ENCODE measurements around the gene DOCK9. TPM values are rescaled to one million over a fixed set of nuclear protein-coding genes. Genes with fewer than 3 reads are reported as not detected.
A peak's percentile ranks its signal among the peaks of the same experiment; 100 is the strongest.
"Not testable (repeated sequence)": the region's sequence is repeated elsewhere in the genome, so short reads cannot be mapped to it uniquely, and the experiment has no call there.

Gene DOCK9
- total RNA-seq, 2 experiments from 2014 or later: 129 to 132 TPM

DNA sequence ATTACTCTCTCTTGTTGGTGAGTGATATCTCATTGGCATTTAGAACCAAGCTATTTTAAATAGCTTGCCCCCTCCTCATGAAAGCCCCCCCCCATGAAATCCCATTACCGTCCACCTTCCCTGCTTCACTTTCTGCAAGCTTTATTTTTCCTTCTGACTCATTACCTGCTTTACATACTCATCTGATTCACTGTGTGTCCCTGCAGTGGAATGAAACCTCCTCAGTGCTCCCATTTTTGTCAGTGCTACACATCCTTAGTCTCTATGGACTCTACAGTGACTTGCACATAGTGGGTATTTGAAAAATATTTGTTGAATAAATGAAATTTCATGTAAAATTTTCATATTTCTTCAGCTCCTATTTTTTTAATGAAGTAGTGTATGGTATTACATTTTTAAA lies 62.3 kb downstream of the DOCK9 start:
- DNase-seq: no peak
- ChIA-PET POLR2A (no interaction called here), CTCF (interaction anchor here (1.0 to 1.1 kb wide), 2 partner anchors 19 to 354 kb away, joined by 3 read pairs; no protein-coding TSS in a partner anchor)
- no peaks in the 10 kb centered on the region for H3K27me3 Mint-ChIP-seq
- peaks cover 61% of the 10 kb centered on the region for H3K36me3 Mint-ChIP-seq (ENCODE audit: low read depth)
- peaks cover 2% of the 10 kb centered on the region for H3K9me3 Mint-ChIP-seq
- H3K27ac Mint-ChIP-seq: no peak overlapping the region
- H3K4me1 Mint-ChIP-seq: peaks cover 48% of the 10 kb centered on the region
- H3K4me3 Mint-ChIP-seq: no peak overlapping the region

DNA sequence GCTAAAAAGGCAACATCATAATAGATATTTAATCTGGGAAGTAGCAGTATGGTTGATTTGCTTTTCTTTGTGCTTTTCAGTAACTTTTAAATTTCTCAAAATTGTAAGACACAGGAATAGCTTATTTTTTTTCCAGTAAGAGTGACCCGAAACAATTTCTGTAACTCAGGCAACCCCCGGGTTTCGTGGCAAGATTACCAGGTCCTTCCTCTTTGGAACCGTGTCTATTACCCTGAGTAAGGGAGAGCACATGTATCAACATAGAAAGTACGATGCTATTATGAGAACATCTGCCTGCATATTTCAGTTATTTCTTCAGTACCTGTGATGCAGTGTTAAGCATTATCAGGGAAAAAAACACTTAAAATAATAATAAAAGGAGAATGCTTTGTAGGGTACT lies 64.1 kb downstream of the DOCK9 start:
- H3K4me3 Mint-ChIP-seq: no peak overlapping the region
- peaks cover 56% of the 10 kb centered on the region for H3K36me3 Mint-ChIP-seq (ENCODE audit: low read depth)
- no peak overlapping the region for H3K27ac Mint-ChIP-seq
- no peaks in the 10 kb centered on the region for H3K27me3 Mint-ChIP-seq
- H3K9me3 Mint-ChIP-seq: no peaks in the 10 kb centered on the region
- CTCF ChIA-PET: interaction anchor here (1.4 to 2.0 kb wide), 2 partner anchors 9 to 13 kb away, joined by 4 to 5 read pairs; no protein-coding TSS in a partner anchor
- DNase-seq: no peak
- peaks cover 49% of the 10 kb centered on the region for H3K4me1 Mint-ChIP-seq
- POLR2A ChIA-PET: no interaction called here

DNA sequence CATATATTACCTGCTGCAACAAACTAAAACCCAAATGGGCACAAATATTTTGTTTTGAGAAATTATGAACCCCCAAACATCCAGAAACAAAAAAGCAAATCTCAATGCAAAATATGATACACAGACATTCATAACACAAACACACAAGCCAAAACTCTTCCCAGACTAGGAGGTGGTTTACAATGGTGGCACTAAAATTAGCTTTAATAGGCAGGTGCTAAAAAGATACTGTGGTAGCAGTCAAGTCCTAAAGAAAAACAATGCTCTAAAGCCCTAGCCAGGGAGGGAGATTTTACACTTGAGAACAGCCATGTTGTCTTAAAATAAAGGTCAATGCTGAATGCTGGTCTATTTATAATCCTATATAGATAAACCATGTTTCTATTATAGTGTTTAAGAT lies 65.0 kb downstream of the DOCK9 start:
- Mint-ChIP-seq H3K36me3 (ENCODE audit: low read depth) (peaks cover 50% of the 10 kb centered on the region), H3K27ac (no peak overlapping the region), H3K27me3 (no peaks in the 10 kb centered on the region), H3K9me3 (no peaks in the 10 kb centered on the region), H3K4me1 (peaks cover 43% of the 10 kb centered on the region), H3K4me3 (no peak overlapping the region)
- DNase-seq: no peak
- POLR2A ChIA-PET: no interaction called here
- CTCF ChIA-PET: interaction anchor here (1.4 kb wide), 1 partner anchor 12 kb away, joined by 4 read pairs; no protein-coding TSS in a partner anchor

DNA sequence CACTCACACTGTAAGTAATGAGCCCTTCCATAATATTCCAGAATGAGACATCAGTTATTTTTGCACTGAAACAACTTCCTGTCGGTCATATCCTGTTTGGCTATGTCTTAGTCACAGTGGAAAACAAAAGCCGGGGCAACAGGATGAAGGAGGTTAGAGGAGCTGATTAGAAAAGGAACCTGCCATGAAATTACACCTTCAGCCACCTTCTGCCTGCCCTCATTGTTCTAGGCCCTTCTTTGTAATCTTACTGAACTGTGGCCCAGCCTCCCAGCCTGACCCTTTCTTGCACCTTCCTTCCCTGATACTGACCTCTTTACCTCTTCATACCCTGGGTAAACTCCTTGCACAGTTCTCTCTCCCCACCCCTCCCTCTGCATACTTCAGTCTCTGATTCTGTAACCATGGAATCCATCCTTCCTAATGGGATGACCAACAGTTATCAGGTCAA lies 67.3 kb downstream of the DOCK9 start:
- peak; percentile 59 for DNase-seq
- H3K9me3 Mint-ChIP-seq: peaks cover 2% of the 10 kb centered on the region
- H3K4me1 Mint-ChIP-seq: peaks cover 40% of the 10 kb centered on the region
- H3K27ac Mint-ChIP-seq: peak overlapping the region; percentile 95
- no peaks in the 10 kb centered on the region for H3K27me3 Mint-ChIP-seq
- POLR2A ChIA-PET: no interaction called here
- H3K4me3 Mint-ChIP-seq: peak overlapping the region; percentile 31
- peaks cover 57% of the 10 kb centered on the region for H3K36me3 Mint-ChIP-seq (ENCODE audit: low read depth)
- CTCF ChIA-PET: interaction anchor here (1.1 to 1.3 kb wide), 3 partner anchors 8 to 41 kb away, joined by 3 to 4 read pairs (median 4); no protein-coding TSS in a partner anchor

DNA sequence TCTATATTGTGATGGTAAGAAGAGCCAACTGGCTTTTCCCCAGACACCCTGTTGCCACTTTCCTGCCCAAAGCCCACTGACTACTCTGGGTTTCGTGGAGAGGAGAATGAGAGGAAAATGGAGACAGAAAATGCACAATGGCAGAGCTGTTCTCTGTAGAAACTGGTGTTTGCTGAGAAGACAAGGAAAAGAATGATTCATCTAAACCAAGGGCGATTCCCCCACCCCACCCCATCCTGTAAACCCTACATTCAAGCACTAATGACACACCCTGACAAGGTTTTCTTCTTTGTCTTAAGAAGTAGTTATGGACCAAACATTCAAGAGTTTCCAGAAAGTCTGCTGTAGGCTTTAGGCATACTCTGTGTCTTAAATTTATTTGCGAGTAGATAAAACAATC lies 68.8 kb downstream of the DOCK9 start:
- peaks cover 55% of the 10 kb centered on the region for H3K36me3 Mint-ChIP-seq (ENCODE audit: low read depth)
- peaks cover 2% of the 10 kb centered on the region for H3K9me3 Mint-ChIP-seq
- POLR2A ChIA-PET: interaction anchor here (0.6 kb wide), 1 partner anchor 135 kb away, joined by 4 read pairs; no protein-coding TSS in a partner anchor
- H3K27me3 Mint-ChIP-seq: no peaks in the 10 kb centered on the region
- H3K4me3 Mint-ChIP-seq: no peak overlapping the region
- H3K4me1 Mint-ChIP-seq: peaks cover 46% of the 10 kb centered on the region
- peak overlapping the region; percentile 95 for H3K27ac Mint-ChIP-seq
- CTCF ChIA-PET: interaction anchor here (0.5 kb wide), 1 partner anchor 10 kb away, joined by 3 read pairs; no protein-coding TSS in a partner anchor
- peak; percentile 16 for DNase-seq

DNA sequence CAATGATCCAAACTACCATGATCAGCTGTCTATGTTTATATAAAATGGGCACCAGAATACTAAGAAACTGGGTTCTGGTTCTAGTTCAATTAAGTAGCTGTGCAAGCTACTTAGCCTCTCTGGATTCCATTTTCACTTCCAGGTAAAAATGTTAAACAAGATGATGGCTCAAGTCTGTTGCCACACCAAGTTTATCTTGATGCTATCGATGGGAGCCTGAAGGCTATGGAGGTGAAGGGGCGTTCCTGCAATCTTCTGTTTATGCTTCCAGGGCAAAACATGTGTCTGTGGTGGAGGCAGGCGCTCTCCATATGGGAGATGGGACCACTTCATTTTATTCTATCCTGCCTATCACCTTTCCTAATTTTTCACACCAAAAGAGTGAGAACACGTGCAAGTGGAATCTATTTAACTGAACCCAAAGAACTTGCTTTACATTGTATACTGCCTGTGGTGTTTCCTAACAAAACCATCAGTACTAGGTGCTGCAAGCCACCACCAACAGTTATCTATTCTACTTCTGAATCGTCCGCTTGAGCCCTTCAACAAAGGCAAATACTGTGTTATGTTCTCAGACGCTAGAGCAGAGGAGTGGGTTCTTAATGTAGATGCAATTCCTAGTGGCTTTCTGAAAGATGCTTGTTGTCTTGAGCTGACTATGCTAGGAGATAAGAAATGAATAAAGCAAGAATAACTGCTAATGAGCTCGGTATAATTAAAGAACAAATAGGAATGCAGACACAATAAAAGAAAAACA lies 70.9 kb downstream of the DOCK9 start:
- Mint-ChIP-seq H3K9me3 (peaks cover 2% of the 10 kb centered on the region), H3K36me3 (ENCODE audit: low read depth) (peaks cover 52% of the 10 kb centered on the region), H3K4me3 (no peak overlapping the region), H3K27me3 (no peaks in the 10 kb centered on the region), H3K27ac (no peak overlapping the region), H3K4me1 (peaks cover 36% of the 10 kb centered on the region)
- DNase-seq: no peak
- ChIA-PET POLR2A (no interaction called here), CTCF (interaction anchor here (0.6 kb wide), 1 partner anchor 1832 kb away, joined by 4 read pairs; no protein-coding TSS in a partner anchor)

DNA sequence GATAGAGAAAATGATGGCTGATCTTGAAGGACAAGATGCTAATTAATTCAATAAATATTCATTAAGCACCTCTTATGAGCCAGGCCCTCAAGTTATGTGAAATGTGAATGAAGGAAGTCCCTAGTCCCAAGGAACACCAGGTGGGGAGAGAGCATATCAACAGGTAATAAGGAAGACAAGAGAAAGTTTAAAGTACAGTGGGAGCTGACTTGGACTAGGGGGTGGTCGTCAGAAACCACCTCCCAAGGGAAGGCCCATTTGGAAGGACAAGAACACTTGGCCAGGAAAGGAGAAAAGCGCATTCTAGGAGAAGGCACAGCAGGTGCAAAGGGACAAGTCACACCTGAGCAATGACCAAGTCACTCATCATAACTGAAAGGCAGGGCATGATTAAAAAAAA lies 72.7 kb downstream of the DOCK9 start:
- no peak for DNase-seq
- Mint-ChIP-seq H3K27ac (no peak overlapping the region), H3K36me3 (ENCODE audit: low read depth) (peaks cover 58% of the 10 kb centered on the region), H3K4me3 (no peak overlapping the region), H3K4me1 (peaks cover 24% of the 10 kb centered on the region), H3K9me3 (peaks cover 2% of the 10 kb centered on the region), H3K27me3 (no peaks in the 10 kb centered on the region)
- ChIA-PET CTCF (interaction anchor here (1.1 kb wide), 1 partner anchor 10 kb away, joined by 3 read pairs; no protein-coding TSS in a partner anchor), POLR2A (no interaction called here)

DNA sequence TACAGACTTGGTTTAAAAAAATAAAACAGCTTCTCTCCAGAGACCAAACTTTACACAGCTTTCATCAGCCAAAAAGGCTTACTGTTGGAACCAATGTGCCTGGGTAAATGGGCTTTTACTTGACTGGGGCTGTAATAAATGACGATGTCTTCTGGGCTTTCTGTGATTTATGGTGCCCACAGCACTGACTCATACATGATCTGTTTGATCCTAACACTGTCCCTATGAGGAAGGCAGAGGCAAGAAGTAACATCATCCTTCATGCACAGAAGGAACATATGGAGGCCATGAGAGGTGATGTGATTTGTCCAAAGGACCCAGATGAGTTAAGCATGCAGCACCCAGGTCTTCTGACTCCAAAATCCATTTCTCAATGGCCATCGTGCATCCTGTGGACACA lies 77.4 kb downstream of the DOCK9 start:
- peaks cover 16% of the 10 kb centered on the region for H3K4me1 Mint-ChIP-seq
- POLR2A ChIA-PET: interaction anchor here (0.7 kb wide), 1 partner anchor 818 kb away, joined by 3 read pairs; no protein-coding TSS in a partner anchor
- peaks cover 68% of the 10 kb centered on the region for H3K36me3 Mint-ChIP-seq (ENCODE audit: low read depth)
- H3K27ac Mint-ChIP-seq: no peak overlapping the region
- DNase-seq: no peak
- no peak overlapping the region for H3K4me3 Mint-ChIP-seq
- CTCF ChIA-PET: interaction anchor here (0.6 to 1.5 kb wide), 3 partner anchors 10 to 768 kb away, joined by 4 read pairs; no protein-coding TSS in a partner anchor
- no peaks in the 10 kb centered on the region for H3K27me3 Mint-ChIP-seq
- no peaks in the 10 kb centered on the region for H3K9me3 Mint-ChIP-seq

DNA sequence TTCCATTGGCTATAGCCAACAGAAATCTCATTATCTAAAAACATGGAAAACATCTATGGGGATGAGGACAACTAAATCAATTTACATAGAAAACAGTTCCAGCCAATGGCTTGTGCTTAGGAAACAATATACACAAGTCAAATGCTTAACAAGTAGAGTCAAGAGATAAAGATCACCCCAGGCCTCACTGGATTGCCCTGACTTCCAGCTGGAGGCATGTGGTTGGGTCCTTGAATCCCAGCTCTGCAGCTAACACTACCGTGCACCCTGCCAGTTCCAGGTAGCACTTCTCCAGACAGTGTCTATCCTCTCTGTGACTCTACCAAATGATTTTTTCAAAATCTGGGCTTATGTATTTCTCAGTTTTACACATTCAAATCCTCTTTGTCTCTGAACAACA lies 80.2 kb downstream of the DOCK9 start:
- ChIA-PET CTCF (no interaction called here), POLR2A (no interaction called here)
- H3K9me3 Mint-ChIP-seq: no peaks in the 10 kb centered on the region
- no peak for DNase-seq
- H3K36me3 Mint-ChIP-seq (ENCODE audit: low read depth): peaks cover 68% of the 10 kb centered on the region
- peaks cover 10% of the 10 kb centered on the region for H3K4me1 Mint-ChIP-seq
- no peak overlapping the region for H3K27ac Mint-ChIP-seq
- no peak overlapping the region for H3K4me3 Mint-ChIP-seq
- H3K27me3 Mint-ChIP-seq: no peaks in the 10 kb centered on the region

DNA sequence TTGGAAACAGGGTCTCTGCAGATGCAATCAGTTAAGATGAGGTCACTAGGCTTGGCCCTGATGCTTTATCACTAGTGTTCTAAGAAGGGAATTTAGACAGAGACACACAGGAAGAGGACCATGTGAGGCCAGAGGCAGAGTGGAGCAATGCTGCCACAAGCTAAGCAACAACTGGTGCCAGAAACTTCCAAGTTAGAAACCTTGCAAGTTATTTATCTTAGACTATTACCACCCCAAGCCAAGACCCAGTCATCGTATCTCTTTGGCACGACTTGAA lies 81.1 kb downstream of the DOCK9 start:
- H3K4me3 Mint-ChIP-seq: no peak overlapping the region
- CTCF ChIA-PET: no interaction called here
- no peaks in the 10 kb centered on the region for H3K9me3 Mint-ChIP-seq
- H3K36me3 Mint-ChIP-seq (ENCODE audit: low read depth): peaks cover 68% of the 10 kb centered on the region
- no peaks in the 10 kb centered on the region for H3K27me3 Mint-ChIP-seq
- POLR2A ChIA-PET: no interaction called here
- H3K4me1 Mint-ChIP-seq: peaks cover 10% of the 10 kb centered on the region
- H3K27ac Mint-ChIP-seq: peak overlapping the region; percentile 61
- no peak for DNase-seq

DNA sequence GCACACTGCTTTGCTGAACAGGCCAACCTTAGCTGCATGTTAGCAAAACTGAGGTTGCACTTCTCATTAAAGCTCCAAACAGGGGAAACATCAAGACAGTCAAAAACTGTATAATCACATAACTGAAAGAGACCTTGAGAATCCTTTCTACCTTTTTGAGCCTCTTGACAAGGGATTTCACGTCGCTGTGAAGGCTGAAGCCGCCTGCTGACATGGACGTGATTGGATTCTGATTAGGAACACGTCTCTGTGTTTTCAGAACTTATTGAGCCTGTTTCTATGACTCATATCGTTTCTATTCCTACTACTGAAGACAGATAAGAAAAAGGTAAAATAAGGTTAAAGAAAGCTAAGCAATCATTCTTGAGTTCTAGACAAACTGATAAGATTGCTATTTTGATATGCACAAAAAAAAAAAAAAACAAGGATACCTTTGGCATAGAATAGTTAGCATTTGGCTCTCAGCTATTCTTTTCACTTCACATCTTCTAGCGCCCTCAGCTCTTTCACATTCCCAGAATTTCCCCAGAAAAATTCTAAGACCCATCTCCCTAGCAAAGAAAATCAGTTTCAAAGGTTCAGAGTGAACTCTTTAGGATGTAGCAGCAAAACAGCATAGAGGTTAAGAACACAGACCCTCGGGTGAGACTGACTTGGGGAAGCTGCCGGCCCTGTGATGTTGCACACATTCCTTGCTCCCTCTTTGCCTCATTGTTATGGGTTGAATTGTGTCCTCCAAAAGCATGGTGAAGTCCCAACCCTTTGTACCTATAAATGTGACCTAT lies 81.6 kb downstream of the DOCK9 start:
- Mint-ChIP-seq H3K4me1 (peaks cover 10% of the 10 kb centered on the region), H3K36me3 (ENCODE audit: low read depth) (peaks cover 69% of the 10 kb centered on the region), H3K27me3 (no peaks in the 10 kb centered on the region), H3K27ac (peak overlapping the region; percentile 61), H3K9me3 (no peaks in the 10 kb centered on the region), H3K4me3 (no peak overlapping the region)
- CTCF ChIA-PET: interaction anchor here (0.6 to 1.2 kb wide), 2 partner anchors 9 to 145 kb away, joined by 3 read pairs; no protein-coding TSS in a partner anchor
- DNase-seq: no peak
- POLR2A ChIA-PET: no interaction called here

DNA sequence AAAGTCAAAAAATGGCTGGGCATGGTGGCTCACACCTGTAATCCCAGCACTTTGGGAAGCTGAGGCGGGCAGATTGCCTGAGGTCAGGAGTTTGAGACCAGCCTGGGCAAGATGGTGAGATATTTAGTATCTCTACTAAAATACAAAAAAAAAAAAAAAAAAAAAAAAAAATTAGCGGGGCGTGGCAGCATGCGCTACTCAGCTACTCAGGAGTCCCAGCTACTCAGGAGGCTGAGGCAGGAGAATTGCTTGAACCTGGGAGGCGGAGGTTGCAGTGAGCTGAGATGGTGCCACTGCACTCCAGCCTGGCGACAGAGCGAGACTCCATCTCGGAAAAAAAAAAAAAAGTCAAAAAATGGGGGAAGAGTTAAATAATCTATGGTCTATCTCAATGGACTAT lies 83.0 kb downstream of the DOCK9 start:
- POLR2A ChIA-PET: not testable (repeated sequence)

DNA sequence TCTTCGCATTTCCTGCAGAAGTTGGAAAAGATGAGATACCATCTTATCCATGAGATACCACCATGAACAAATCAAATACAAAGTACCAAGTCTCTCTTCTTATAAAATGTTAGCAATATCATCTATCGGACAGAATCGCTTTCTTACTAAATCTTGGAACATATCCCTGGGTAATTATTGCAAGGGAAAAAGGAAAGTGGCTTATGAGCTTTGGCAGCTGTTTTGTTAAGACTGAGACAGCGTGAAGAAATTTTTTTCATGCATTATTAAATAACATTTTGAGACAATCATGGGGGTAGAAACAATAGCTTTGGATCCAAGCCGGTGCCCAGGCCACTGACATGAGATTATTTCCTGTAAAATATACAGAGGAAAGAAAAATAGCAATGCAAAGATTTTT lies 84.5 kb downstream of the DOCK9 start:
- Mint-ChIP-seq H3K4me1 (peaks cover 21% of the 10 kb centered on the region), H3K27me3 (no peaks in the 10 kb centered on the region)

More for the DNA sequence above, 83.0 kb downstream of the DOCK9 start:
- H3K4me3 Mint-ChIP-seq, H3K9me3 Mint-ChIP-seq, H3K27me3 Mint-ChIP-seq, DNase-seq, H3K27ac Mint-ChIP-seq: not testable (repeated sequence)
- Mint-ChIP-seq H3K4me1 (peaks cover 21% of the 10 kb centered on the region), H3K36me3 (ENCODE audit: low read depth) (peaks cover 67% of the 10 kb centered on the region)
- CTCF ChIA-PET: interaction anchor here (0.6 to 1.2 kb wide), 5 partner anchors 9 to 526 kb away, joined by 3 to 4 read pairs (median 3); no protein-coding TSS in a partner anchor

More for the DNA sequence above, 84.5 kb downstream of the DOCK9 start:
- DNase-seq: no peak
- Mint-ChIP-seq H3K4me3 (no peak overlapping the region), H3K9me3 (no peaks in the 10 kb centered on the region), H3K36me3 (ENCODE audit: low read depth) (peaks cover 63% of the 10 kb centered on the region), H3K27ac (no peak overlapping the region)
- CTCF ChIA-PET: interaction anchor here (1.1 kb wide), 1 partner anchor 9 kb away, joined by 3 read pairs; no protein-coding TSS in a partner anchor
- POLR2A ChIA-PET: no interaction called here
